Fibroblast of skin of back (primary cell): Measurements from ENCODE around the gene ADRM1. TPM values are rescaled to one million over a fixed set of nuclear protein-coding genes. Genes with fewer than 3 reads are reported as not detected.

ENCODE experiments used
- DNase-seq: peaks from one replicate; pipeline ENCODE4 v3.0.0-alpha.2; 2013
- polyA plus RNA-seq, 2 experiments: library from polyadenylated mRNA; unstranded; fragments of 120-200 nt; gene quantifications; one replicate each; pipeline ENCODE4 v1.2.1, GENCODE V29; 2013; ENCODE audit not compliant: insufficient read length in 2 of 2

ADRM1 gene
- polyA plus RNA-seq (2013, experiment 1 of 2; ENCODE audit: insufficient read length): 141 TPM
- polyA plus RNA-seq (2013, experiment 2 of 2; ENCODE audit: insufficient read length): 76.5 TPM

- peak; percentile 95 for DNase-seq
Measured at GRCh38 chr20:62302341-62303061, at the start of gene ADRM1. TSS of gene ADRM1 (plus strand) at chr20:62302997. CDS start at chr20:62303569, 572 bp downstream.

GRCh38 chr20:62253398-62253797 is 49.4 kb upstream of the ADRM1 start:
- DNase-seq: no peak

- no peak for DNase-seq
Measured at GRCh38 chr20:62254021-62254724, 48.6 kb upstream of the ADRM1 start.

- no peak for DNase-seq
Measured at GRCh38 chr20:62255976-62256375, 46.8 kb upstream of the ADRM1 start.

GRCh38 chr20:62258499-62259293 is 44.1 kb upstream of the ADRM1 start:
- peak; percentile 77 for DNase-seq

- DNase-seq: no peak
Measured at GRCh38 chr20:62259294-62259565, 43.6 kb upstream of the ADRM1 start.

GRCh38 chr20:62262064-62262463 is 40.7 kb upstream of the ADRM1 start:
- no peak for DNase-seq

GRCh38 chr20:62263396-62263795 is 39.4 kb upstream of the ADRM1 start:
- no peak for DNase-seq

GRCh38 chr20:62265365-62265764 is 37.4 kb upstream of the ADRM1 start:
- DNase-seq: no peak

GRCh38 chr20:62266340-62266739 is 36.5 kb upstream of the ADRM1 start:
- peak; percentile 6 for DNase-seq

- DNase-seq: no peak
Measured at GRCh38 chr20:62266851-62267250, 35.9 kb upstream of the ADRM1 start.

GRCh38 chr20:62267543-62267942 is 35.3 kb upstream of the ADRM1 start:
- DNase-seq: no peak

- no peak for DNase-seq
Measured at GRCh38 chr20:62268228-62268900, 34.4 kb upstream of the ADRM1 start.

- DNase-seq: no peak
Measured at GRCh38 chr20:62269378-62269777, 33.4 kb upstream of the ADRM1 start.

- DNase-seq: no peak
Measured at GRCh38 chr20:62269871-62270270, 32.9 kb upstream of the ADRM1 start.

GRCh38 chr20:62272200-62272599 is 30.6 kb upstream of the ADRM1 start:
- no peak for DNase-seq

- no peak for DNase-seq
Measured at GRCh38 chr20:62273416-62273815, 29.4 kb upstream of the ADRM1 start.

- DNase-seq: no peak
Measured at GRCh38 chr20:62274332-62274950, 28.4 kb upstream of the ADRM1 start.

GRCh38 chr20:62275219-62275618 is 27.6 kb upstream of the ADRM1 start:
- DNase-seq: no peak

- DNase-seq: no peak
Measured at GRCh38 chr20:62276439-62276838, 26.4 kb upstream of the ADRM1 start.

GRCh38 chr20:62277253-62277652 is 25.5 kb upstream of the ADRM1 start:
- no peak for DNase-seq

GRCh38 chr20:62280303-62280702 is 22.5 kb upstream of the ADRM1 start:
- no peak for DNase-seq
